Right lung (tissue), 5 donors: Measurements from ENCODE around the gene KRT20. TPM values are rescaled to one million over a fixed set of nuclear protein-coding genes. Genes with fewer than 3 reads are reported as not detected.
"Not testable (repeated sequence)": the region's sequence is repeated elsewhere in the genome, so short reads cannot be mapped to it uniquely, and the experiment has no call there.

Experiments used
- DNase-seq, 2 donors: peaks; one replicate each; pipeline ENCODE4 v3.0.0-alpha.2; 2013
- polyA plus RNA-seq, 5 donors: library from polyadenylated mRNA; unstranded; fragments of 120-200 nt; gene quantifications; one replicate each; pipeline versions ENCODE4 v1.2.1 to v1.2.3, GENCODE V29; 2013; ENCODE audit warnings: inconsistent platforms in 1 of 5, low replicate concordance in 1 of 5; ENCODE audit not compliant: insufficient read length in 5 of 5, insufficient read depth in 1 of 5

The KRT20 gene
- polyA plus RNA-seq, 5 donors: not detected

- DNase-seq: no peak
Observed at GRCh38 chr17:40900809-40901356, 15.8 kb upstream of the KRT20 start.

GRCh38 chr17:40896916-40897455, 11.9 kb upstream of the KRT20 start:
- no peak for DNase-seq

GRCh38 chr17:40895106-40895730, 10.2 kb upstream of the KRT20 start:
- no peak for DNase-seq

GRCh38 chr17:40888196-40888720, 3.2 kb upstream of the KRT20 start:
- DNase-seq: no peak

- DNase-seq: no peak
Observed at GRCh38 chr17:40886090-40886489, 1.0 kb upstream of the KRT20 start.

GRCh38 chr17:40883626-40884334, 1.3 kb downstream of the KRT20 start:
- no peak for DNase-seq

GRCh38 chr17:40883031-40883430, 2.0 kb downstream of the KRT20 start:
- no peak for DNase-seq

GRCh38 chr17:40879026-40879425, 6.0 kb downstream of the KRT20 start:
- DNase-seq: no peak

GRCh38 chr17:40878044-40878443, 7.0 kb downstream of the KRT20 start:
- no peak for DNase-seq

- no peak for DNase-seq
Observed at GRCh38 chr17:40873801-40874200, 11.2 kb downstream of the KRT20 start.

- no peak for DNase-seq
Observed at GRCh38 chr17:40873255-40873654, 11.8 kb downstream of the KRT20 start.

GRCh38 chr17:40872416-40872815, 12.6 kb downstream of the KRT20 start:
- no peak for DNase-seq

- DNase-seq: no peak
Observed at GRCh38 chr17:40871316-40871715, 13.7 kb downstream of the KRT20 start.

GRCh38 chr17:40870136-40870535, 14.9 kb downstream of the KRT20 start:
- DNase-seq: no peak

GRCh38 chr17:40866838-40867237, 18.2 kb downstream of the KRT20 start, which contains the start of gene KRT12:
Gene KRT12, minus strand, starts transcription at chr17:40867223. Its CDS starts 37 bp downstream, at chr17:40867186.
- DNase-seq: no peak

GRCh38 chr17:40864661-40865390, 20.2 kb downstream of the KRT20 start:
- DNase-seq: no peak

- DNase-seq: peak in 1 of 2 donors; percentile 5
Observed at GRCh38 chr17:40862985-40863733, 21.9 kb downstream of the KRT20 start.

GRCh38 chr17:40859536-40859935, 25.5 kb downstream of the KRT20 start:
- no peak for DNase-seq

GRCh38 chr17:40858667-40859066, 26.4 kb downstream of the KRT20 start:
- DNase-seq: not testable (repeated sequence)

- DNase-seq: no peak
Observed at GRCh38 chr17:40857535-40857934, 27.5 kb downstream of the KRT20 start.

- DNase-seq: no peak
Observed at GRCh38 chr17:40854175-40854814, 30.7 kb downstream of the KRT20 start.
